H1 (cell line): Measurements from ENCODE around the gene SYNPO2L. TPM values are rescaled to one million over a fixed set of nuclear protein-coding genes. Genes with fewer than 3 reads are reported as not detected.

ENCODE experiments used
- CTCF ChIA-PET: fragments of 300-600 bp; sonication (Branson Sonifier 250); formaldehyde crosslinking; loops from one replicate; lab custom pipeline; 2021; ENCODE audit not compliant: partially characterized antibody; lab: Charles Lee
- POLR2A ChIA-PET: fragments of 300-600 bp; sonication (Branson Sonifier 250); formaldehyde crosslinking; loops from one replicate; lab custom pipeline; 2021; ENCODE audit warnings: inconsistent platforms; ENCODE audit not compliant: partially characterized antibody; lab: Charles Lee
- DNase-seq, 2 experiments: peaks; one replicate each; pipeline versions ENCODE4 v3.0.0 to v3.0.0-alpha.2; 2010 to 2022; ENCODE audit warnings: low spot score in 2 of 2, low read depth in 1 of 2, mixed read lengths in 1 of 2
- FAIRE-seq: peaks from 2 replicates; lab custom pipeline; 2011; peaks lifted over from hg19 to GRCh38; lab: Jason Lieb, UNC
- H2AFZ ChIP-seq: 2 replicates; pipeline ENCODE4 v1.8.1; 2012; ENCODE audit warnings: low read length, inconsistent platforms
- H2AK5ac ChIP-seq: 2 replicates; pipeline ENCODE4 v1.6.1; 2013; ENCODE audit warnings: low read depth, low read length
- H2BK120ac ChIP-seq: replicated peaks from 2 replicates; pipeline ENCODE3; 2013; ENCODE audit warnings: low read depth, low read length, inconsistent platforms
- H2BK12ac ChIP-seq: 2 replicates; pipeline ENCODE4 v1.6.1; 2013; ENCODE audit warnings: low read depth, low read length
- H2BK15ac ChIP-seq: 2 replicates; pipeline ENCODE4 v1.6.1; 2013; ENCODE audit warnings: low read length
- H2BK20ac ChIP-seq: 2 replicates; pipeline ENCODE4 v1.6.1; 2013; ENCODE audit warnings: low read length
- H2BK5ac ChIP-seq: 2 replicates; pipeline ENCODE4 v1.6.1; 2013; ENCODE audit warnings: low read depth, low read length
- H3K14ac ChIP-seq: 2 replicates; pipeline ENCODE4 v1.6.1; 2013; ENCODE audit warnings: inconsistent platforms; ENCODE audit not compliant: insufficient read length
- H3K18ac ChIP-seq: 2 replicates; pipeline ENCODE4 v1.6.1; 2013; ENCODE audit warnings: low read length; ENCODE audit errors: extremely low read depth
- H3K23ac ChIP-seq: 2 replicates; pipeline ENCODE4 v1.6.1; 2013; ENCODE audit warnings: inconsistent platforms; ENCODE audit not compliant: insufficient read length
- H3K23me2 ChIP-seq: 2 replicates; pipeline ENCODE4 v1.6.1; 2013; ENCODE audit warnings: low read depth, low read length
- H3K27ac ChIP-seq: 2 replicates; pipeline ENCODE4 v1.6.1; 2011; ENCODE audit warnings: low read depth, low read length, inconsistent platforms
- H3K27me3 ChIP-seq, 4 experiments: replicated peaks in 1 of 4; 1 replicate in 1 of 4; 2 replicates in 3 of 4; pipeline versions ENCODE4 v1.6.1 to v1.8.1; 2011 to 2013; ENCODE audit warnings: low read length in 3 of 4, mild to moderate bottlenecking in 3 of 4, inconsistent platforms in 2 of 4, mixed read lengths in 2 of 4, moderate library complexity in 1 of 4; ENCODE audit not compliant: control insufficient read depth in 3 of 4, insufficient read depth in 3 of 4; ENCODE audit errors: extremely low read depth in 1 of 4
- H3K36me3 ChIP-seq, 4 experiments: 2 replicates each; pipeline versions ENCODE4 v1.6.1 to v1.8.1; 2011 to 2013; ENCODE audit warnings: mild to moderate bottlenecking in 4 of 4, low read length in 3 of 4, moderate library complexity in 2 of 4, control low read depth in 1 of 4, inconsistent platforms in 1 of 4; ENCODE audit not compliant: insufficient read depth in 4 of 4, control insufficient read depth in 2 of 4
- H3K4ac ChIP-seq: replicated peaks from 2 replicates; pipeline ENCODE3; 2013; ENCODE audit warnings: low read length, low read depth, mixed read lengths, inconsistent platforms; ENCODE audit not compliant: insufficient read length
- H3K4me1 ChIP-seq, 4 experiments: replicated peaks in 1 of 4; 1 replicate in 1 of 4; 2 replicates in 3 of 4; pipeline versions ENCODE4 v1.6.1 to v1.8.1; 2011 to 2013; ENCODE audit warnings: low read length in 3 of 4, inconsistent platforms in 2 of 4, mixed read lengths in 1 of 4; ENCODE audit not compliant: insufficient read depth in 4 of 4, control insufficient read depth in 3 of 4
- H3K4me2 ChIP-seq, 2 experiments: 2 replicates each; pipeline versions ENCODE4 v1.6.1 to v1.8.1; 2011 to 2013; ENCODE audit warnings: low read depth in 2 of 2, low read length in 2 of 2, control low read depth in 1 of 2, inconsistent platforms in 1 of 2, mild to moderate bottlenecking in 1 of 2; ENCODE audit not compliant: insufficient read depth in 1 of 2
- H3K4me3 ChIP-seq, 4 experiments: fragments of 200-600, 300-600 bp in 1 of 4; sonication (generic), shearing (Covaris generic), sonication (Bioruptor Twin) in 1 of 4; 2 replicates each; pipeline versions ENCODE4 v1.5.1 to v1.8.1; 2011 to 2016; ENCODE audit warnings: low read length in 4 of 4, low read depth in 3 of 4, control low read depth in 2 of 4, inconsistent platforms in 2 of 4, mild to moderate bottlenecking in 2 of 4, mixed read lengths in 1 of 4, moderate library complexity in 1 of 4; ENCODE audit not compliant: insufficient read depth in 2 of 4; ENCODE audit errors: extremely low read depth in 1 of 4
- H3K56ac ChIP-seq: replicated peaks from 2 replicates; pipeline ENCODE3; 2013; ENCODE audit warnings: low read depth, mild to moderate bottlenecking, mixed read lengths, low read length, inconsistent platforms; ENCODE audit not compliant: insufficient read length
- H3K79me1 ChIP-seq: 2 replicates; pipeline ENCODE4 v1.6.1; 2013; ENCODE audit warnings: low read depth, low read length, control low read depth
- H3K79me2 ChIP-seq, 2 experiments: 2 replicates each; pipeline versions ENCODE4 v1.6.1 to v1.8.1; 2012 to 2013; ENCODE audit warnings: low read length in 2 of 2, mild to moderate bottlenecking in 2 of 2, inconsistent platforms in 1 of 2; ENCODE audit not compliant: insufficient read depth in 2 of 2, control insufficient read depth in 1 of 2
- H3K9ac ChIP-seq, 4 experiments: replicated peaks in 1 of 4; 1 replicate in 1 of 4; 2 replicates in 3 of 4; pipeline versions ENCODE4 v1.6.1 to v1.8.1; 2011 to 2013; ENCODE audit warnings: low read depth in 3 of 4, low read length in 3 of 4, control low read depth in 2 of 4, mild to moderate bottlenecking in 2 of 4, moderate library complexity in 2 of 4, inconsistent platforms in 1 of 4; ENCODE audit errors: extremely low read depth in 1 of 4
- H3K9me3 ChIP-seq, 2 experiments: 2 replicates each; pipeline versions ENCODE4 v1.6.1 to v1.8.1; 2012 to 2013; ENCODE audit warnings: mild to moderate bottlenecking in 2 of 2, moderate library complexity in 2 of 2, control low read depth in 1 of 2, inconsistent platforms in 1 of 2, low read depth in 1 of 2, low read length in 1 of 2, mixed read lengths in 1 of 2; ENCODE audit not compliant: insufficient read depth in 2 of 2
- H4K20me1 ChIP-seq, 2 experiments: replicated peaks in 1 of 2; 2 replicates each; pipeline versions ENCODE3 to v1.8.1; 2011 to 2013; ENCODE audit warnings: inconsistent platforms in 2 of 2, low read length in 2 of 2, mild to moderate bottlenecking in 1 of 2; ENCODE audit not compliant: insufficient read depth in 2 of 2, control insufficient read depth in 1 of 2
- H4K5ac ChIP-seq: 2 replicates; pipeline ENCODE4 v1.6.1; 2013; ENCODE audit warnings: low read length, low read depth, mixed read lengths, inconsistent platforms; ENCODE audit not compliant: insufficient read length
- H4K8ac ChIP-seq: 2 replicates; pipeline ENCODE4 v1.8.0; 2013; ENCODE audit warnings: mild to moderate bottlenecking, moderate library complexity, low read length, inconsistent platforms; ENCODE audit not compliant: insufficient read depth; ENCODE audit errors: extremely low read depth
- H4K91ac ChIP-seq: replicated peaks from 2 replicates; pipeline ENCODE3; 2013; ENCODE audit warnings: low read length, mixed read lengths, inconsistent platforms; ENCODE audit not compliant: insufficient read length
- TAF7 ChIP-seq: optimal IDR thresholded peaks from 2 replicates; pipeline ENCODE3; 2011; ENCODE audit warnings: low read depth, mild to moderate bottlenecking, inconsistent platforms, low read length, moderate library complexity, borderline replicate concordance
- WGBS, 2 experiments: shearing (Covaris generic) in 1 of 2; methylation state at CpG; one replicate each; pipeline versions ENCODE4 v1.1.6 to v1.1.7; 2013 to 2015; ENCODE audit warnings: low lambda C conversion rate in 2 of 2, mixed read lengths in 2 of 2, inconsistent platforms in 1 of 2, low coverage in 1 of 2, missing lambda C conversion rate in 1 of 2; ENCODE audit not compliant: insufficient replicate concordance in 2 of 2, insufficient coverage in 1 of 2, insufficient read length in 1 of 2; ENCODE audit errors: extremely low coverage in 1 of 2, missing lambda C conversion rate in 1 of 2; 5-methylcytosine and 5-hydroxymethylcytosine counted together
- polyA plus RNA-seq, 7 experiments: library from polyadenylated mRNA; depleted of rRNA in 3 of 7; stranded (reverse) in 5 of 7; unstranded in 2 of 7; fragments of >200 nt in 5 of 7; fragments of 200-250 nt in 2 of 7; gene quantifications; 1 replicate in 5 of 7; 2 replicates in 1 of 7; 4 replicates in 1 of 7; pipeline versions ENCODE4 v1.2.1 to v1.2.3, GENCODE V29; 2011 to 2013; ENCODE audit warnings: missing spikeins in 2 of 7, mixed read lengths in 2 of 7
- total RNA-seq: library from RNA; stranded (reverse); fragmentation: NEBNext Ultra II Directional; extraction: Animal tissue kit (Norgen Biotek cat#: 25700); gene quantifications from 2 replicates; pipeline ENCODE4 v1.2.1, GENCODE V29; 2021

Gene SYNPO2L
- total and polyA plus RNA-seq, 2 of the 8 experiments (the other 6 are each of a cell fraction or from before 2014, with no cell fraction given) = 0.05 to 0.19 TPM

GRCh38 chr10:73614720-73615119, 41.1 kb downstream of the SYNPO2L start:
- Histone ChIP-seq H3K56ac (no peak overlapping the region), H2BK20ac (no peak overlapping the region), H3K79me1 (peaks cover 2% of the 10 kb centered on the region; the same call in 1 of the 2 replicates), H4K91ac (no peak overlapping the region), H3K27ac (no peak overlapping the region), H3K18ac (no peak overlapping the region), H3K4me1 (no peaks in the 10 kb centered on the region), H2AK5ac (no peak overlapping the region), H3K14ac (no peak overlapping the region), H3K79me2 (peaks cover 0 to 9% of the 10 kb centered on the region in 2 experiments; a peak in 1 of 4 replicates), H2AFZ (no peak overlapping the region), H4K5ac (no peak overlapping the region), H2BK15ac (no peak overlapping the region), H3K23ac (no peak overlapping the region), H3K9me3 (no peaks in the 10 kb centered on the region), H3K23me2 (no peaks in the 10 kb centered on the region), H3K36me3 (no peaks in the 10 kb centered on the region), H4K20me1 (no peaks in the 10 kb centered on the region), H4K8ac (no peak overlapping the region), H3K4me2 (no peak overlapping the region), H2BK120ac (no peak overlapping the region), H3K4me3 (no peak overlapping the region), H2BK12ac (no peak overlapping the region), H3K9ac (no peak overlapping the region), H3K4ac (no peak overlapping the region), H2BK5ac (no peak overlapping the region), H3K27me3 (no peaks in the 10 kb centered on the region)
- DNase-seq (no peak), FAIRE-seq (no peak)
- TF ChIP-seq TAF7 = no peak
- CTCF ChIA-PET = interaction anchor here (0.6 kb wide), 1 partner anchor 85 kb away, joined by 3 read pairs; no protein-coding TSS in a partner anchor
- 93% methylated on average over 3 of the region's 3 CpGs; no CpG with 5 or more reads in 1 of the 2 experiments for WGBS, 2 experiments
- POLR2A ChIA-PET = no interaction called here
